ENCODE measurements around the gene LIG3.

Gene LIG3

GRCh38 chr17:35056013-35056412, 75.7 kb downstream of the LIG3 start:
- no peaks in the 10 kb centered on the region for H3K27me3 Mint-ChIP-seq (ENCODE audit: low read depth)
- no peak overlapping the region for H3K4me3 Mint-ChIP-seq
- TF ChIP-seq, protein P1, sequence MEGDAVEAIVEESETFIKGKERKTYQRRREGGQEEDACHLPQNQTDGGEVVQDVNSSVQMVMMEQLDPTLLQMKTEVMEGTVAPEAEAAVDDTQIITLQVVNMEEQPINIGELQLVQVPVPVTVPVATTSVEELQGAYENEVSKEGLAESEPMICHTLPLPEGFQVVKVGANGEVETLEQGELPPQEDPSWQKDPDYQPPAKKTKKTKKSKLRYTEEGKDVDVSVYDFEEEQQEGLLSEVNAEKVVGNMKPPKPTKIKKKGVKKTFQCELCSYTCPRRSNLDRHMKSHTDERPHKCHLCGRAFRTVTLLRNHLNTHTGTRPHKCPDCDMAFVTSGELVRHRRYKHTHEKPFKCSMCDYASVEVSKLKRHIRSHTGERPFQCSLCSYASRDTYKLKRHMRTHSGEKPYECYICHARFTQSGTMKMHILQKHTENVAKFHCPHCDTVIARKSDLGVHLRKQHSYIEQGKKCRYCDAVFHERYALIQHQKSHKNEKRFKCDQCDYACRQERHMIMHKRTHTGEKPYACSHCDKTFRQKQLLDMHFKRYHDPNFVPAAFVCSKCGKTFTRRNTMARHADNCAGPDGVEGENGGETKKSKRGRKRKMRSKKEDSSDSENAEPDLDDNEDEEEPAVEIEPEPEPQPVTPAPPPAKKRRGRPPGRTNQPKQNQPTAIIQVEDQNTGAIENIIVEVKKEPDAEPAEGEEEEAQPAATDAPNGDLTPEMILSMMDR (IDR thresholded peaks at IDR 0.05; ENCODE audit: unreplicated experiment in 3 of 3), result no peak
- H3K36me3 Mint-ChIP-seq (ENCODE audit: low read depth), result peaks cover 4% of the 10 kb centered on the region
- no peaks in the 10 kb centered on the region for H3K9me3 Mint-ChIP-seq
- H3K4me1 Mint-ChIP-seq, result peaks cover 10% of the 10 kb centered on the region
- H3K27ac Mint-ChIP-seq, result peak overlapping the region in 1 of 3 experiments; percentile 5

GRCh38 chr17:35057332-35057915, 77.1 kb downstream of the LIG3 start:
- peaks cover 5% of the 10 kb centered on the region for H3K36me3 Mint-ChIP-seq (ENCODE audit: low read depth)
- TF ChIP-seq, protein P1 (IDR thresholded peaks at IDR 0.05; ENCODE audit: unreplicated experiment in 3 of 3), result no peak
- no peak overlapping the region for H3K4me3 Mint-ChIP-seq
- no peak overlapping the region for H3K27ac Mint-ChIP-seq
- no peaks in the 10 kb centered on the region for H3K27me3 Mint-ChIP-seq (ENCODE audit: low read depth)
- H3K4me1 Mint-ChIP-seq, result no peaks in the 10 kb centered on the region
- no peaks in the 10 kb centered on the region for H3K9me3 Mint-ChIP-seq

Measured in nephron (organoid).